IPS-NIHi7 (cell line): ENCODE data around the gene TRUB2.

ENCODE experiments used
- DNase-seq: peaks from one replicate; pipeline ENCODE4 v3.0.0; 2012; ENCODE audit warnings: mixed read lengths; ENCODE audit errors: extremely low spot score

TRUB2 gene

GRCh38 chr9:128271112-128271511 is 51.1 kb downstream of the TRUB2 start:
- DNase-seq: no peak

- no peak for DNase-seq
Measured at GRCh38 chr9:128266868-128267590, 55.2 kb downstream of the TRUB2 start.

GRCh38 chr9:128265348-128265847 is 56.8 kb downstream of the TRUB2 start:
- DNase-seq: no peak

- no peak for DNase-seq
Measured at GRCh38 chr9:128262687-128263086, 59.6 kb downstream of the TRUB2 start.

GRCh38 chr9:128260340-128260739 is 61.9 kb downstream of the TRUB2 start:
- no peak for DNase-seq

- DNase-seq: no peak
Measured at GRCh38 chr9:128259156-128259555, 63.1 kb downstream of the TRUB2 start.

GRCh38 chr9:128258326-128258725 is 63.9 kb downstream of the TRUB2 start:
- no peak for DNase-seq

- DNase-seq: no peak
Measured at GRCh38 chr9:128257907-128258306, 64.3 kb downstream of the TRUB2 start.

GRCh38 chr9:128257086-128257825 is 65.0 kb downstream of the TRUB2 start:
- DNase-seq: no peak
